ENCODE results near the gene HPN. TPM values are rescaled to one million over a fixed set of nuclear protein-coding genes. Genes with fewer than 3 reads are reported as not detected.
"Not testable (repeated sequence)": the region's sequence is repeated elsewhere in the genome, so short reads cannot be mapped to it uniquely, and the experiment has no call there.

Gene HPN
- total RNA-seq, 1 experiment from 2014 or later = 3.0 TPM

DNA sequence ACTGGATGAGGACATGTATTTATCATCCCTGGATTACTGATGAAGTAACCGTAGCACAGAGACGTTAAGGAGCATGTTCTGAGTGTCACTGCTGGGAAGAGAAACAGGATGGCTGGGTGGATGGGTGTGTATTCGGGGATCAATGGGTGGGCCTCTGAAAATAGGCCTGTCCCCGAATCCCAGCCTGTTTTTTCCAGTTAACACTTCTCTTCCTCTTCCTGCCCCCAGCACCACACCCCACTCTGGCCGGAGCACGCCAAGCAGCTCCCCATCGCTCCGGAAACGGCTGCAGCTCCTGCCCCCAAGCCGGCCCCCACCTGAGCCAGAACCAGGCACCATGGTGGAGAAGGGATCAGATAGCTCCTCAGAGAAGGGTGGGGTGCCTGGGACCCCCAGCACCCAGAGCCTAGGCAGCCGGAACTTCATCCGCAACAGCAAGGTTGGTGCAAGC is 32.6 kb upstream of the HPN start:
- DNase-seq (ENCODE audit: low spot score) = no peak

DNA sequence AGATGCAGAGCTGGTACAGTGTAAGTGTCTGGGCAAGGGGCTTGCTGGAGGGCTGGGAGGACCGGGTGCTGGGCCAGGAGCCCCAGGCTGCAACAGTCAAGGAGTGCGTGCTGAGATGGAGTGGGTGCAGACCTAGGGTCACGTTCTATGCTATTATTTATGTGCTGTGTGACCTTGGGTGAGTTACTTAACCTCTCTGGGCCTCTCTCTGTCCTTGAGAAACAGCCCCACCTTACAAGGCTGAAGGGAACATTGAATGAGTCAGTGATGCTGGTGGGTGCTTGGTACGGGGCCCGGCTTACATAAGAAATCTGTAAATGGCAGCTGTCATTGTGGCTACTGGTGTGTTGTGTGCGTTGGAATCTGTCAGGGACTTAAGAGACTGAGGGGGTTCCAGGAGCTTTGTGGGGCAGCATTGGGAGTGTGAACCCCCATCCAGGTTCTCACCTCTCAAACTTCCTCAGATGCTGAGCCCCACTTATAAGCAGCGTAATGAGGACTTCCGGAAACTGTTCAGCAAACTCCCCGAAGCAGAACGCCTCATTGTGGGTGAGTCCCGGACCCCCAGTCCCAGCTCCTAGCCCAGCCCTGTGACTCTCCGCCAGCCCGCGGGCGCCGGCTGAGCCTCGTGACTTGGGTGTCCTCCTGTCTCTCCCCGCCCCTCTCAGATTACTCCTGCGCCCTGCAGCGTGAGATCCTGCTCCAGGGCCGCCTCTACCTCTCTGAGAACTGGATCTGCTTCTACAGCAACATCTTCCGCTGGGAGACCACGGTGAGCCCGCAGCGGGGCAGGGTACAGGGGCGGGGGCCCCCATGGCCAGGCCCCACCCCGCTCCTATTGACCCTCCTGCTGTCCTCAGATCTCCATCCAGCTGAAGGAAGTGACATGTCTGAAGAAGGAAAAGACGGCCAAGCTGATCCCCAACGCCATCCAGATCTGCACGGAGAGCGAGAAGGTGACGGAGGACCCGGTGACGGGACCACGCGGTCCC is 31.8 kb upstream of the HPN start:
- no peak for DNase-seq (ENCODE audit: low spot score)

DNA sequence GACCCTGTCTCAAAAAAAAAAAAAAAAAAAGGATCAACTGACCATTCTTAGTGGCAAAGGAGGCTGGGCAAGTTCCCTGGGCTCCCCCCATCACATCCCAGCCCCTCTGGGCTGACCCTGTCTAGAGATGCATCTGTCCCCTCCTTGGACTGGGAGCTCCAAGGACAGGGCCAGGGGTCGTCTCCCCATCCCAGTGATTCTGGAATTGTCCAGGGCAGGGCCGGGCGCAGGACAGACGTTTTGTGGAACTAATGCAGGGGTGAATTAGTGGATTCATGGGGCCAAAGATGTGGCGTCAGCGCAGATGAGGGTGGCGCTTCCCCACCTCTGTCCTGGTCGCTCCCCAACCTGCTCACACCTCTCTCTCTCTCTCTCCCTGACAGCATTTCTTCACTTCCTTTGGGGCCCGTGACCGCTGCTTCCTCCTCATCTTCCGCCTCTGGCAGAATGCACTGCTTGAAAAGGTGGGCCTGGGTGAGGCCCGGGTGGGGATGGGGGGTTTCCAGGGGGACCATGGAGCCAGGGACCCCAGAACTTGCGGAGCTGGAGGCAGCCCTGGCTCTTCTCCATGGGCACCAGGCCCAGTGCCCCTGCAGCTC is 30.3 kb upstream of the HPN start:
- no peak for DNase-seq (ENCODE audit: low spot score)

DNA sequence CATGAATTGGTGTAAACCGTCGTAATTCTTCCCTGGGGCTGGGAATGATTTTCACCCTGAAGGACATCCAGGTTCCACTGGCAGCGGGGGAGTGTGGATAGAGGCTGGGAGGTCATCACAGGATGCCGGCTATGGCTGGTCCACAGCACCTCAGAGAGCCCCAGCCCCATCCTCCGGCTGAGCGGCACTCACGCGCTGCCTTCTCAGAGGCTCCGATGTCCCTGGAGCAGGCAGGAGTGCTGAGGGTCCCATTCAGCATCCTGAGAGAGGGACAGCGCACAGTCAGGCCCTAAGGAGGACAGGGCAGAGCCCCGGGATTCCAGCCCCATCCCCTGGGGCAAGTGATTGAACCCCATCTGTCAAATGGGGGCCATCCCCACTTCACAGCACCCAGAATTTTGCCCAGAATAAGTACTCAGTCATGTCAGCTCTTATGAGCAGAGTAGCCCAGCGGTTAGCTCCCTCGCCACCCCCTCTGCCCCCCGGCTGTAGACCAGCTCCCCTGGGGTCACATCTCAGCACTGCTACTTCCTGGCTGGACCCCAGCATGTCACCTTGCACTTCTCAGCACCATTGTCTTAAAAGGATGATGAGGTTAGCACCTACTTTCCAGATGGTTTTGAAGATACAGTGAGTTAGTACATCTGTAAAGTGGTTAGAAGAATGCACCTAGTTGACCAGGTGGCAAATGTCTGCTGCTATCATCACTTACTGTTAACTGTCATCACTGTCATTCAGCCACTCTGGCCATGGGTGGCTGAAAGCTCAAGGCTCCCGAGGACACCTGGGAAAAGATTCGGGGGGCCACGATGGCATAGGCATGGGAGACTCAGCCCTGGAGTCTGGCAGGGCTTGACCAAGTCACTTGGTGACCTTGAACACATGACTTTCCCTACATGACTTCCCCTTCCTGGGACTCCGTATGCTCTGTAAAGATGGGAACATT is 29.5 kb upstream of the HPN start:
- DNase-seq (ENCODE audit: low spot score) = no peak

DNA sequence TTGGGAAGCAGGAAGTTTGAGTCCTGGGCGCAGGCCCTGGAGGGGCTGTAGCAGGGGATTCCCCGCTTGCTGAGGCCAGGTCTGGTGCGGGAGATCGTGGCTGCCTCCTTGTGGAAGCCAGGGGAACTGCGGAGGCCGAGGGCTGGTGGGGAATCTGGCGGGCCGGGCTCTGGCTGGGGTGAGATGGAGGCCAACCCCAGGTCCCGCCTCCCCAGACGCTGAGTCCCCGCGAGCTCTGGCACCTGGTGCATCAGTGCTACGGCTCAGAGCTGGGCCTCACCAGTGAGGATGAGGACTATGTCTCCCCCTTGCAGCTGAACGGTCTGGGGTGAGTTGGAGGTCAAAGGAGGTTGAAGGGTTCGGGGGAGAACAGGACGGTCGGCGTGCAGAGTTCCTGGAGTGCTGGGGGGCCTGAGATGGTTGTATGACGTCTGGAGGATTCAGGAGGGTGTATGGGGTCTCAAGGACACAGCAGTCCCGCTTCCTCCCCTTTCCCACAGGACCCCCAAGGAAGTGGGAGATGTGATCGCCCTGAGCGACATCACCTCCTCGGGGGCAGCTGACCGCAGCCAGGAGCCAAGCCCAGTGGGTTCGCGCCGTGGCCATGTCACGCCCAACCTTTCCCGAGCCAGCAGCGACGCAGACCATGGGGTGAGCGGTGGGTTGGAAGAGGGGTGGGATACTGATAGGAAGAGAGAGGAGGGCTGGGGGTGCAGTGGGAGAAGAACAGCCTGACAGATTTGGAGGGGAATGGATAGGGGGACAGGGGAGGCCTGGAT is 28.3 kb upstream of the HPN start:
- DNase-seq (ENCODE audit: low spot score) = peak; percentile 76

DNA sequence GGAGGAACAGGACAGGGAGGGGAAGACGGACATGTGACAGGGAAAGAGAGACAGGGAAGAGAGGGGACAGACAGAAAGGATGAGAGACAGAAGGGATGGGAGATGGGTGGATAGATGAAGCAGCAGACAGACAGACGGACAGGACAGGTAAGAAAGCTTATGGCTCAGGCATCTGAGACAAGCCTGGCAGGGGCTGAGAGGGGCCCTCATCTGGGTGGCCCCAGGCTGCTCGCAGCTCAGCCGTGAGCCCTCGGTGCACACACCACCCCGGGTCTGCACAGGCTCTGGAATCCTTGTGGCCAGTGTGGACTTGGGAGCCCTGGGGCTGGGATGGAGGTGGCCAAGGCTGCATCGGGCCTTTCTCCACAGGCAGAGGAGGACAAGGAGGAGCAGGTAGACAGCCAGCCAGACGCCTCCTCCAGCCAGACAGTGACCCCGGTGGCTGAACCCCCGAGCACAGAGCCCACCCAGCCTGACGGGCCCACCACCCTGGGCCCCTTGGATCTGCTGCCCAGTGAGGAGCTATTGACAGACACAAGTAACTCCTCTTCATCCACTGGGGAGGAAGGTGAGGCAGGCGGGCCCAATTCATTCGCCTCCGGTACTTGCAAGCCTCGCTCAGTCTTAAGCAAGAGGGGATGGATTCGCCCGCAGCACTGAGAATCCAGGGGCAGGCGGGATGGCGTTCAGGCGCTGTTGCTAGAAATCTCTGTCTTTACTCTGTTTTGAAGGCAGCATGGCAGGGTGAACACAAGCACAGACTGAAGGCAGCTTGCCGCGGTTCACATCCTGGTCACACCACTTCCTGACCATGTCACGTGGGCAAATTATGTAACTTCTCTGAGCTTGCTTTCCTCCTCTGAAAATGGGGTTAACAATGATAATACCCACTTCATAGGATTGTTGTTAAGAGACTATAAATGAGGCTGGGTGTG is 27.4 kb upstream of the HPN start:
- no peak for DNase-seq (ENCODE audit: low spot score)

DNA sequence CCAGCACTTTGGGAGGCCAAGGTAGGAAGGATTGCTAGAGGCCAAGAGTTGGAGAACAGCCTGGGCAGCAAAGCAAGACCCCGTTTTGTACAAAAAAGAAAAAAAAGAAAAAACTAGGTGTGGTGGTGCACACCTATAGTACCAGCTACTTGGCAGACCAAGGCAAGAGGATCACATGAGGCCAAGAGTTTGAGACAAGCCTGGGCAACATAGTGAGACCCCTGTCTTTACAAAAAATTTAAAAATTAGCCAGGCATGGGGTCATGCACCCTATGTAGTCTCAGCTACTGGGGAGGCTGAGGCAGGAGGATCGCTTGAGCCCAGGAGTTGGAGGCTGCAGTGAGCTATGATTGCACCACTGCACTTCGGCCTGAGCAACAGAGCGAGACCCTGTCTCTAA is 26.7 kb upstream of the HPN start:
- not testable (repeated sequence) for DNase-seq (ENCODE audit: low spot score)

DNA sequence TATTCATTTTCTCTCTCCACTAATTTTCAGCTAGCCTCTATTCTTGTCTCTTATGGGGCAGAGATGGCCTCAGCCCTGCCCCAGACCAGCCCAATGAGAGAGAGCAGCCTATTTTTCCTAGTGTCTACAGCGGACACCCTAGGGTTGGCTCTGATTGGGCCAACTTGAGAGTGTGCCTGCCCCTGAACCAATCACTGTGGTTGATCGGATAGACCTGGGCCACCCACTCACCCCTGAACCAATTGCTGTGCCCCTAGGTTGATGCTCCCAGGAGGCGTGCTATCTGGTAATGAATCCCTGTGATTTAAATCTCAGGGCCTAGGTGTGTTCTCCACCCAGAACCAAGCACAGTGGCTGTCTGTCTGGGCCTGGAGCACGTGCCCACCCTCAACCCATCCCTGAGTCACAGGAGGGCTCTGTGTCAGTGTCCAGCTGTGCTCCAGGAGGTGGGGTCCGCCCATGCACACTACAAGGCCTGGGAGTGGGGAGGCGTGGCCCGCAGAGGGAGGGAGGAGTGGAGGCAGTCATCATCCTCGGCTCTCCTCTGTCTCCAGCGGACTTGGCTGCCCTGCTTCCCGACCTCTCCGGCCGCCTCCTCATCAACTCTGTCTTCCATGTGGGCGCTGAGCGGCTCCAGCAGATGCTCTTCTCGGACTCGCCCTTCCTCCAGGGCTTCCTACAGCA is 26.1 kb upstream of the HPN start:
- no peak for DNase-seq (ENCODE audit: low spot score)

DNA sequence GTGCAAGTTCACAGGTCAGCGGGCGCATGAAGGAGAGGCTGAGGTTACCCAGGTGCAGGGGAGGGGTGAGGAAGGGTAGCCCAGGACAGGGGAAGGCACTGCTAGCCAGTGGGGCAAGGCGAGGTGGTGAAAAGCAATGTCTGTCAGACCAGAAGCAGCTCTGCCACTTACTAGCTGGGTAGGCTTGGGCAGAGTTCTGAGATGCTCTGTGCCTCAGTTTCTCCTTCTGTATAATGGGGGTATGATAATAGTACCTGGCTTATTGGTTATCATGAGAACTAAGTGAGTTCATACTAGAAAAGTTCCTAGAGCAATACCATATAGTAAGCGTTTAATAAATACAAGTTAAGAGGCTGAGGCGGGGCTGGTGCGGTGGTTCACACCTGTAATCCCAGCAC is 25.6 kb upstream of the HPN start:
- DNase-seq (ENCODE audit: low spot score) = no peak

DNA sequence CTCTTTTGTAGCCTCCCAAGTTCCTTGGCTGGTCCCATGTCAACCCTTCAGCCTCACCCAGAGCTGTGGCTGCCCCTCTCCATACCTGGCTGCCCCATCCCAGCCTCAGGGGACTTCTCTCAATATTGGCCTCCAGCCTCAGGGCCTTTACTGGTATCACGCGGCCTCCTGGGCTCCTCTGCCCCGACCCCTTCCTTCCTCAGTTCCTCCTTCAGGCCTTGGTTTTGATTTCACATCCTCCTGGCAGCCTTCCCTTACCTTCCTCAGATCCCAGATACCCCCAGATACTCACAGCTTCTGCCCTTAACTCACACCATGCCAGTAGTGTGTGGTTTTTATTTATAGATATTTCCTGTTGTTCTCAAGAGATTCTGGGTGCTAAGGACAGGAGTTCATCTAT is 24.0 kb upstream of the HPN start:
- DNase-seq (ENCODE audit: low spot score) = no peak

DNA sequence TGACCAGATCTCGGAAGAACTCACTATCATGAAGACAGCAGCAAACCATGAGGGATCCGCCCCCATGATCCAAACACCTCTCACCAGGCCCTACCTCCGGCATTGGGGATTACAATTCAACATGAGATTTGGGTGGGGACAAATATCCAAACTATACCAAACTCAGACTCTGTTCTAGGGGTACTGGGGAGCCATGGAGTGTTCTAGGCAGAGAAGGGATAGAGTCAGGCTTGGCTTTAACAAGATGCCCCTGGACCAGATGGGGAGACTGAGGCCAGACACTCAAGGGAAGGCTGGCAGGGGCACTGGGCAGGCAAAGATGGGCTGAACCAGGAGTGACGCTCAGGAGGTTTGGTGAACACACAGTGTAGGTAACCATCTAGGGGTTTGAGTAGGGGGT is 23.1 kb upstream of the HPN start:
- no peak for DNase-seq (ENCODE audit: low spot score)

DNA sequence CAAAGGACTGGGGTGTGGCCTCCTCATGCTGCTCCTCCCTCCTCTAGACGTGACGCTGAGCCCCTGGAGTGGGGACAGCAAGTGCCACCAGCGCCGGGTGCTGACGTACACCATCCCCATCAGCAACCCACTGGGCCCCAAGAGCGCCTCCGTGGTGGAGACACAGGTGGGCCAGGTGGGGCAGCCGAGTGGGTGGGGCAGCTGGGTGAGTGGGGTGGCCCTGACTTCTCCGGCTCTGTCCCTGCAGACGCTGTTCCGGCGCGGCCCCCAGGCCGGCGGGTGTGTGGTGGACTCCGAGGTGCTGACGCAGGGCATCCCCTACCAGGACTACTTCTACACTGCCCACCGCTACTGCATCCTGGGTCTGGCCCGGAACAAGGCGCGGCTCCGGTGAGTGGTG is 22.4 kb upstream of the HPN start:
- DNase-seq (ENCODE audit: low spot score) = no peak

DNA sequence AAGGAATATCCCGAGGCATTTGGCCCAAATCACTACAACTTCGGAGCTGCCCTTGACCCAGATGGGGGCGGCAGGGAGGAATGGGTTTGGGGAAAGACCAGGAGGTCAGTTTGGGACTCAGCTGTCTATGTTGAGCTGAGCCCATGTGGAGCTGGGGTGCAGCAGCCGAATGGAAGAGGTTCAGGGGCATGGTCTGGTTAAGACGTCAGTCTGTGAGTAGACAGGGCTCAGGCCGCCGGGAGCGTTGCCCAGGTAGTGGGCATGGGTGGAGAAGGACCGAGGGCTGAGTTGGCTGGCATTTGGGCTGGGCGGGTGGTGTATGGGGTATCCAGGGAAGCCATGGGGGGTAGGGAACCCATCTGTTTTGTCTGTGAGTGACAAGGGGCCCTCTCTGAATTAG is 20.5 kb upstream of the HPN start:
- no peak for DNase-seq (ENCODE audit: low spot score)

DNA sequence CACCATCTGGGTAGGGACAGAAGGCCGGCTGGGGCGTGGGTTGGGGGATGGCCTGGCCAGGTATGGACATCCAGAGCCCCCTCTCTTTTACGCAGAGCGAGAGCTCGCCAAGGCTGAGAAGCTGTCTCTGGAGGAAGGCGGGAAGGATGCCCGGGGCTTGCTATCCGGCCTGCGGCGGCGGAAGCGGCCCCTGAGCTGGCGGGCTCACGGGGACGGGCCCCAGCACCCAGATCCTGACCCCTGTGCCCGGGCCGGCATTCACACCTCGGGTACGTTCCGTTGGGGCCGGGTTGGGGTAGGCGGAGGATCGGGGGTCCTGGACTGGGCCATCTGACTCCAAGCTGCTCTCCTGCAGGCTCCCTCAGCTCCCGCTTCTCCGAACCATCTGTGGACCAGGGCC is 19.9 kb upstream of the HPN start:
- DNase-seq (ENCODE audit: low spot score) = no peak

DNA sequence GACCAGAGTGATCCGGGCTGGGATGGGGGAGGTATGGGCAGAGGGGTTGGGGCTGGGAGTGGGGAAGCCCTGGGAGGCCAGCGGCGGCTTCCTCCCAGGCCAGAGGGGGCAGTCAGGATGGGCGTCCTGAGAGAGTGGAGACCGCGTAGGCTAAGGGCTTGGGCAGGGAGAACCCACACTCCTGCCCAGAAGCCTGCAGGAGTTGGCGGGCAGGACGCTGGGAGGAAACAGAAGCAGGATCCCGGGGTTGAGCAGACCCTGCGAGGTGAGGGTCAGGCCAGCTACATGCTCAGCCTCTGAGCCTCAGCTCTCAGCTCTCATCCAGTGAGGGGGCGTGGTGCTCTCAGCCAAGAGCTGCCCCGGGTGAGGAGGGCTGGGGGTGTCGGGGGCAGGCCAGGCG is 19.1 kb upstream of the HPN start:
- no peak for DNase-seq (ENCODE audit: low spot score)

DNA sequence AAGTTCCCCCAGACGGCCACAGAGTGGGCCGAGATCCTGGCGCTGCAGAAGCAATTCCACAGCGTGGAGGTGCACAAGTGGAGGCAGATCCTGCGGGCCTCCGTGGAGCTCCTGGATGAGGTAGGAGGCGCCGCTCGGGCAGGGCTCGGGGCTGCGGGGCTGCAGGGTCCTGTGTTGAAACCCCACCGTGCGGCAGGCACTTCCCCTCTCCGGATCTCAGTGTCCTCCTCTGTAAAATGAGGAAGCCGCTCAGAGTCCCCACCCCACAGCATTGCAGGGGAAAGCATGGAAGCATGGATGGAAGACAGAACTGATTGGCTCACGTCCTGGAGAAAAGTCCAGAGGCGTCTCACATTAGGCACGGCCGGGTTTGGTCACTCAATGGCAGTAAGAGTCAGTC is 18.1 kb upstream of the HPN start:
- no peak for DNase-seq (ENCODE audit: low spot score)

DNA sequence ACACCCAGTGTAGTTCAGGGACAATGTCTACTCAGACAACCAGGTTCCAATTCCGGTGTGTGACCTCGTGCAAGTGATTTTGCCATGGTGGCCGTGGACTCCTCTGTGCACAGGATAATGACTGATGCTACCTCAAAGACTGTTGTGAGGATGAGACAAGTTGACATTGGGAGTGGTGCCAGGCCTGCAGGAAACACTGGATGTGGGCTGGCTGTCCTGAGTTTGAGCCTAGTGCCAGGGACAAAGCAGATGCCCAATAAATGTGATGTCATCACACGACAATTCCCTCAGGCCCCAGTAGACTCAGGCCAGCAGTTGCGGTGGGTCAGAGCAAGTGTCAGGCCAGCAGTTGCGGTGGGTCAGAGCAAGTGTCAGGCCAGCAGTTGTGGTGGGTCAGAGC is 17.4 kb upstream of the HPN start:
- DNase-seq (ENCODE audit: low spot score) = no peak

DNA sequence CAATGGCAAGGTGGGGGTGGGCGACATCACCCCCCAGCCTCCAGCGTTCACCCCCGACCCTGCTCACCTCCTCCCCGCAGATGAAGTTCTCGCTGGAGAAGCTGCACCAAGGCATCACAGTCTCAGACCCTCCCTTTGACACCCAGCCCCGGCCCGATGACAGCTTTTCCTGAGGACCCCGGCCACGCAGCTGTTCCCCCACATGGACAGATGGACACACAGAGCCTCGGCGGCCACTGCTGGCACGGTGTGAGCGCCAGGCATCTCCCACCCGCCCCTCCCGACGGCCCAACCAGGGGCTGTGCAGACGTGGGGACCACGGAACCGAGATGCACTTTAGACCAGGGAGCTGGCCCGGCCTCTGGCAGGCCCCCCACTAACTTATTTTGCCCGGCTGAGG is 15.6 kb upstream of the HPN start:
- no peak for DNase-seq (ENCODE audit: low spot score)

DNA sequence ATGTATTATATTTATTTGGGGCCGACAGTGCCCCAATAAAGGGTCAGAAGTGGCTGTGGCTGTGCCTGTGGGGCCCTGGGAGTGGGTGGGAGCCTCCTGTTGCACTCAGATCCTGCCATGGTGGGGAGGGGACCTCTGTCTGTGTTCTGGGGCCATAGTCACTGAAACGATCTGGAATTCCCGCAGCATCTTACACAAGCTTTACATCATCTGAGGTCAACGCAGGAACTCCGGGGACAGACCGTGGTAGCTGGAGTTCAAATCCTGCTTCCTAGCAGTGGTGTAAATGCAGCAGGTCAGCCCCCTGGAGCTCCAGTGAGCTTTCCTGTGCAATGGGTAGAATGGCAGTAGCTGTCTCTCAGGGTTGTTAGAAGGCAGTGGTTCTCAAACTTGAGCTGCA is 15.1 kb upstream of the HPN start:
- no peak for DNase-seq (ENCODE audit: low spot score)

Data from HT-29 (cell line).